Pancreas (tissue), 10 donors: ENCODE data around the gene NUMBL. TPM values are rescaled to one million over a fixed set of nuclear protein-coding genes. Genes with fewer than 3 reads are reported as not detected.
"Not testable (repeated sequence)": the region's sequence is repeated elsewhere in the genome, so short reads cannot be mapped to it uniquely, and the experiment has no call there.

Experiments
- ATAC-seq, 4 donors: fragments of 200-7000 bp; cut with Tn5 transposase; one replicate each; pipeline versions ENCODE4 v1.8.0 to v1.9.1; 2020; ENCODE audit warnings: mild to moderate bottlenecking in 4 of 4, moderate library complexity in 4 of 4
- DNase-seq, 6 donors: peaks; one replicate each; pipeline ENCODE4 v3.0.0-alpha.2; 2020
- FAIRE-seq: peaks from 2 replicates; lab custom pipeline; 2012; peaks lifted over from hg19 to GRCh38; lab: Jason Lieb, UNC
- H3K27ac ChIP-seq, 4 donors: fragments of 200-600 bp; sonication (generic); 1 replicate in 3 of 4; 2 replicates in 1 of 4; pipeline versions ENCODE4 v1.5.0 to v1.8.0; 2020
- H3K27me3 ChIP-seq, 4 donors: fragments of 200-600 bp; one replicate each; pipeline ENCODE4 v1.8.0; 2021
- H3K36me3 ChIP-seq, 3 donors: fragments of 200-600 bp; sonication (generic) in 1 of 3; one replicate each; pipeline versions ENCODE4 v1.5.0 to v1.8.0; 2020 to 2021
- H3K4me1 ChIP-seq, 3 donors: fragments of 200-600 bp; one replicate each; pipeline ENCODE4 v1.8.0; 2021
- H3K4me3 ChIP-seq, 4 donors: fragments of 200-600 bp; sonication (generic) in 2 of 4; one replicate each; pipeline versions ENCODE4 v1.5.0 to v1.8.0; 2020 to 2021
- H3K9me3 ChIP-seq, 4 donors: fragments of 200-600 bp; one replicate each; pipeline ENCODE4 v1.8.0; 2021
- WGBS, 2 donors: extraction: QIAGEN DNeasy Blood & Tissue Kit; methylation state at CpG; one replicate each; pipeline ENCODE4 v1.1.7; 2013; 5-methylcytosine and 5-hydroxymethylcytosine counted together
- intact Hi-C, 3 donors: fragments of 100-400 bp; cut with DNase I; formaldehyde crosslinking; loops; one replicate each; pipeline versions ENCODE4 v1.11.1 to v1.14.2; 2022
- polyA plus RNA-seq, 2 donors: library from polyadenylated mRNA; stranded (reverse); fragments of 200-250 nt; gene quantifications; one replicate each; pipeline ENCODE4 v1.2.3, GENCODE V29; 2013
- total RNA-seq, 6 donors: library from RNA; stranded (reverse); fragmentation: NEBNext Ultra II Directional in 4 of 6; extraction: Animal tissue kit (Norgen Biotek cat#: 25700) in 4 of 6; gene quantifications; one replicate each; pipeline versions ENCODE4 v1.2.1 to v1.2.4, GENCODE V29; 2021 to 2023
- TF ChIP-seq, protein P1 (sequence below), 4 donors: fragments of 200-600 bp; sonication (generic) in 3 of 4; IDR thresholded peaks; one replicate each; pipeline versions ENCODE4 v1.5.0 to v1.8.0; 2021; ENCODE audit warnings: antibody characterized with exemption in 4 of 4
- donor health status: healthy with polysubstance abuse.
- donor health status: DM: no; HTN: no; CAD: no; lungs with moderate emphysema.
- donor health status: DM: no; HTN: no; CAD: no.
- donor health status: control.
- donor health status: control.
- donor health status: Bipolar disorder and iron deficiency.
- donor health status: DM: yes; HTN: yes; CAD: no.
- donor health status: DM: no; HTN: no; CAD: no.
- donor health status: DM: no; HTN: no; CAD: no.
- donor health status: DM: yes; HTN: yes; CAD: no.

The NUMBL gene
- total and polyA plus RNA-seq, 8 donors = 3.2 to 19.1 (median 8.7) TPM

DNA sequence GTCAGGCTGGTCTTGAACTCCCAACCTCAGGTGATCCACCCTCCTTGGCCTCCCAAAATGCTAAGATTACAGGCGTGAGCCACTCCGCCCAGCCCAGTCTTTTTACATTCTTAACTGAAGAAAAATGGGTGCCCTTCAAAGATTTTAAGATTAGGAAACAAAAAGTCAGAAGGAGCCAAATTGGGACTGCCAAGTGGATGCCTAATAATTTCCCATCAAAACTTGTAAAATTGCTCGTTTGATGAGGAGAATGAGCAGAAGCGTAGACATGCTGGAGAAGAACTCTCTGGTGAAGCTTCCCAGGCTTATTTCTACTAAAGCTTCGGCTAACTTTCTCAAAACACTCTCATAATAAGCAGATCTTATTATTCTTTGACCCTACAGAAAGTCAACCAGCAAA is 31.3 kb downstream of the NUMBL start:
- TF ChIP-seq, protein P1, sequence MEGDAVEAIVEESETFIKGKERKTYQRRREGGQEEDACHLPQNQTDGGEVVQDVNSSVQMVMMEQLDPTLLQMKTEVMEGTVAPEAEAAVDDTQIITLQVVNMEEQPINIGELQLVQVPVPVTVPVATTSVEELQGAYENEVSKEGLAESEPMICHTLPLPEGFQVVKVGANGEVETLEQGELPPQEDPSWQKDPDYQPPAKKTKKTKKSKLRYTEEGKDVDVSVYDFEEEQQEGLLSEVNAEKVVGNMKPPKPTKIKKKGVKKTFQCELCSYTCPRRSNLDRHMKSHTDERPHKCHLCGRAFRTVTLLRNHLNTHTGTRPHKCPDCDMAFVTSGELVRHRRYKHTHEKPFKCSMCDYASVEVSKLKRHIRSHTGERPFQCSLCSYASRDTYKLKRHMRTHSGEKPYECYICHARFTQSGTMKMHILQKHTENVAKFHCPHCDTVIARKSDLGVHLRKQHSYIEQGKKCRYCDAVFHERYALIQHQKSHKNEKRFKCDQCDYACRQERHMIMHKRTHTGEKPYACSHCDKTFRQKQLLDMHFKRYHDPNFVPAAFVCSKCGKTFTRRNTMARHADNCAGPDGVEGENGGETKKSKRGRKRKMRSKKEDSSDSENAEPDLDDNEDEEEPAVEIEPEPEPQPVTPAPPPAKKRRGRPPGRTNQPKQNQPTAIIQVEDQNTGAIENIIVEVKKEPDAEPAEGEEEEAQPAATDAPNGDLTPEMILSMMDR (IDR thresholded peaks at IDR 0.05) = no peak
- H3K27ac ChIP-seq = no peak overlapping the region
- no peak for DNase-seq
- intact Hi-C loops = no loop called here
- no peak overlapping the region for H3K4me3 ChIP-seq
- no peak for FAIRE-seq
- H3K4me1 ChIP-seq = no peaks in the 10 kb centered on the region
- 76 to 80% methylated on average over 5 of the region's 5 CpGs for WGBS, 2 donors
- H3K27me3 ChIP-seq = peaks cover 0 to 4% (median 0%) of the 10 kb centered on the region in 4 donors
- ATAC-seq = no peak
- H3K9me3 ChIP-seq = no peaks in the 10 kb centered on the region
- no peaks in the 10 kb centered on the region for H3K36me3 ChIP-seq

DNA sequence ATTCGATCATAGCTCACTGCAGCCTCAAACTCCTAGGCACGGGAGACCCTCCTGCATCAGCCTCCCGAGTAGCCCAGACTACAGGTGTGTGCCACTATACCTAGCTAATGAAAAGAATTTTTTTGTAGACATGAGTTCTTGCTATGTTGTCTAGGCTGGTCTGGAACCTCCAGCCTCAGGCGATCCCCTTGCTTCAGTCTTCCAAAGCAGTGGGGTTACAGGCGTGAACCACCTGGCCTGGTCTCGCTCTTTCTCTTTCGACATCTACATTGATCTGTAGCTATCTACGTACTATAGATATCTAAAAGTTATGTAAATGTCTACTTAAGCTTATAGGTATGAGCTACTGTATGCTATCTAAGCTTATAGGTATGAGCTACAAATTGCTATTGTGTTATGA is 32.4 kb downstream of the NUMBL start:
- no peaks in the 10 kb centered on the region for H3K9me3 ChIP-seq
- WGBS, 2 donors = 73 to 80% methylated on average over 8 of the region's 8 CpGs
- no peaks in the 10 kb centered on the region for H3K4me1 ChIP-seq
- no peak overlapping the region for H3K4me3 ChIP-seq
- no peak for DNase-seq
- H3K27ac ChIP-seq = no peak overlapping the region
- no peak for FAIRE-seq
- no peak for ATAC-seq
- H3K27me3 ChIP-seq = peaks cover 0 to 4% (median 0%) of the 10 kb centered on the region in 4 donors
- TF ChIP-seq, protein P1 (IDR thresholded peaks at IDR 0.05) = no peak
- intact Hi-C loops = no loop called here
- H3K36me3 ChIP-seq = no peaks in the 10 kb centered on the region

DNA sequence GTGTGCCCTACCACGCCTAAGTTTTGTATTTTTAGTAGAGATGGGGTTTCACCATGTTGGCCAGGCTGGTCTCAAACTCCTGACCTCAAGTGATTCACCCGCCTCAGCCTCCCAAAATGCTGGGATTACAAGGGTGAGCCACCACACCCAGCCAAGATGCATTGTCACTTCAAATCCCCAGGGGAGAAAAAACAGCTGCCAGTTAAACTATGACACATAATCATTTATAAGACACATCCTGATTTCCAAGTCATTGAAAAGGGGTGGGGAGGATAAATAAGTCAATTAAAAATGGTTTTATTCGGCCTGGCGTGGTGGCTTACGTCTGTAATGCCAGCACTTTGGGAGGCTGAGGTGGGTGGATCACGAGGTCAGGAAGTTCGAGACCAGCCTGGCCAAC is 34.8 kb downstream of the NUMBL start:
- DNase-seq, H3K9me3 ChIP-seq, H3K4me1 ChIP-seq, intact Hi-C loops, H3K36me3 ChIP-seq, H3K27me3 ChIP-seq, H3K27ac ChIP-seq, H3K4me3 ChIP-seq, ATAC-seq, FAIRE-seq: not testable (repeated sequence)
- 73% methylated on average over 7 of the region's 7 CpGs for WGBS, 2 donors

DNA sequence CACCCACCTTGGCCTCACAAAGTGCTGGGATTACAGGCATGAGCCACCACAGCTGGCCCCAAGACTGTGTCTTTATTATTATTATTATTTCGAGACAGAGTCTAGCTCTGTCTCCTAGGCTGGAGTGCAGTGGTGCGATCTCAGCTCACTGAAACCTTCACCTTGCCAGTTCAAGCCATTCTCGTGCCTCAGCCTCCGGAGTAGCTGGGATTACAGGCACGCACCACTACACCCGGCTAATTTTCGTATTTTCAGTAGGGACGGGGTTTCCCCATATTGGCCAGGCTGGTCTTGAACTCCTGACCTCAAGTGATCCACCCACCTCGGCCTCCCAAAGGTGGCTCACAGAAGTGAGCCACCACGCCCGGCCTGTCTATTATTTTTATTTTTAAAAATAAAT is 38.1 kb downstream of the NUMBL start:
- DNase-seq, H3K4me1 ChIP-seq, ATAC-seq, FAIRE-seq, H3K36me3 ChIP-seq, H3K9me3 ChIP-seq, H3K27ac ChIP-seq, H3K4me3 ChIP-seq, H3K27me3 ChIP-seq, intact Hi-C loops: not testable (repeated sequence)
- WGBS, 2 donors = 84 to 85% methylated on average over 11 of the region's 11 CpGs

DNA sequence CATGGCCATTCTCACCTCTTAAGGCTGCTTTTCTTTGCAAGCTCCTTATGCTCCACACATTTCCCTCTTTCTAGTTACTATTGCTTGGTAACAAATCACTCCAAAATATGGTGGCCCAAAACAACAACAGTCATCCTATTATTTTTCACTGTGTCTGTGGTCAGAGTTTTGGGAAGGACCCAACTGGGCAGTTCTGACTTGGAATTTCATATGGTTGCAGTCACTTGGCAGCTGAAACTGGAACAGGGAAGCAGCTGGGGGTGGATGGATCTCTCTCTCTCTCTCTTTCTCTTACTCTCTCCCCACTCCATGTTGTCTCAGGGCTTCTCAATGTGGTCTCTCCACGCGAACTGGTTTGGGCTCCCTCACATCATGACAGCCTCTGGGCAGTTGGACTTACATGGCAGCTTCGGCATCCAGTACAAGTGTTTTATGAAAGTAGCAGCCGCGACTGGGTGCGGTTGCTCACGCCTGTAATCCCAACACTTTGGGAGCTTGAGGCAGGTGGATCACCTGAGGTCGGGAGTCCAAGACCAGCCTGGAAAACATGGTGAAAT is 39.6 kb downstream of the NUMBL start:
- Histone ChIP-seq H3K4me3 (no peak overlapping the region), H3K27ac (no peak overlapping the region), H3K27me3 (no peaks in the 10 kb centered on the region), H3K36me3 (no peaks in the 10 kb centered on the region), H3K4me1 (no peaks in the 10 kb centered on the region), H3K9me3 (no peaks in the 10 kb centered on the region)
- 82 to 84% methylated on average over 8 of the region's 8 CpGs for WGBS, 2 donors
- ATAC-seq (peak in 2 of 4 donors; percentile 25 to 38), DNase-seq (no peak), FAIRE-seq (no peak)
- TF ChIP-seq, protein P1 (IDR thresholded peaks at IDR 0.05) = no peak
- intact Hi-C loops = no loop called here

DNA sequence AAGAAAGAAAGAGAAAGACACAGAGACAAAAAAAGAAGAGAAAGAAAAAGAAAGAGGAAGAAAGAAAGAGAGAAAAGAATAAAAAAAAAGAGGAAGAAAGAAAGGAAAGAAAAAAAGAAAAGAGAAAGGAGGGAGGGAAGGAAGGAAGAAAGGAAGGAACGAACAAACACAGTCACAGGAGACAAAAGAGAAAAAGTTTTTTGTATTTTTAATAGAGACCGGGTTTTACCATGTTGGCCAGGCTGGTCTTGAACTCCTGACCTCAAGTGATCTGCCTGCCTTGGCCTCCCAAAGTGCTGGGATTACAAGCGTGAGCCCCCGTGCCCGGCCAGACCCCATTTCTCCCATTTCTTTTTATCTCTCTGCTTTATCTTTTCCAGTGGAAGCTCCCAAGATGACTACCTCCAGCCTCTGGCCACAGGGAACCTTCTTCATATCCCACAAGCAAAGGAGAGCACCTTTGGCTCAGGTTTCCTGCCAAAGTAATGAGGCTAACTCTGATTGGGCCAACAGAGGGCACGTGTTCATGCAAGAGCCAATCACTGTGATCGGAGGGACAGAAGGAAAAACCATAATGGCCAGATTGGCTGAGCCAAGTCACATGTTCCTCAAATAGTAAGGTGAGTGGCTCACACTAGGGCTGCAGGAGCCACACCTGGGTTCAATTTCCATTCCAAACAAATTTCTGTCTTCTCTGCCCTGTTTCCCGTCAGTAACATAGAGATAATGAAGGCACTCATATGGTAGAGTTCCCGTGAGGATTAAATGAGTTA is 40.4 kb downstream of the NUMBL start:
- WGBS, 2 donors = 75 to 76% methylated on average over 9 of the region's 9 CpGs
- intact Hi-C loops, H3K36me3 ChIP-seq, H3K27me3 ChIP-seq, DNase-seq, H3K4me3 ChIP-seq, H3K4me1 ChIP-seq, H3K9me3 ChIP-seq, FAIRE-seq, H3K27ac ChIP-seq, ATAC-seq: not testable (repeated sequence)
